B cell (primary cell): ENCODE data around the gene AP1S3.

ENCODE experiments used
- CTCF ChIP-seq: fragments of 200-600 bp; IDR thresholded peaks from one replicate; pipeline ENCODE4 v1.8.0; 2022; ENCODE audit warnings: antibody characterized with exemption, mild to moderate bottlenecking
- EZH2 ChIP-seq: IDR thresholded peaks from 2 replicates; pipeline ENCODE4 v1.6.1; 2012; ENCODE audit warnings: borderline replicate concordance, low read depth, mild to moderate bottlenecking, moderate library complexity, low read length; ENCODE audit not compliant: insufficient read depth, poor library complexity, severe bottlenecking

GRCh38 chr2:223854741-223855140 is 17.4 kb upstream of the AP1S3 start:
- no peak for TF ChIP-seq EZH2
- TF ChIP-seq CTCF: no peak
